HG02763 (cell line): ENCODE data around the gene PARD3B.

ENCODE experiments used
- ATAC-seq: cut with Tn5 transposase; IDR thresholded peaks from one replicate; pipeline ENCODE4 v1.9.1; 2021; ENCODE audit warnings: mild to moderate bottlenecking, moderate library complexity; ENCODE audit not compliant: unreplicated experiment

The PARD3B gene

DNA sequence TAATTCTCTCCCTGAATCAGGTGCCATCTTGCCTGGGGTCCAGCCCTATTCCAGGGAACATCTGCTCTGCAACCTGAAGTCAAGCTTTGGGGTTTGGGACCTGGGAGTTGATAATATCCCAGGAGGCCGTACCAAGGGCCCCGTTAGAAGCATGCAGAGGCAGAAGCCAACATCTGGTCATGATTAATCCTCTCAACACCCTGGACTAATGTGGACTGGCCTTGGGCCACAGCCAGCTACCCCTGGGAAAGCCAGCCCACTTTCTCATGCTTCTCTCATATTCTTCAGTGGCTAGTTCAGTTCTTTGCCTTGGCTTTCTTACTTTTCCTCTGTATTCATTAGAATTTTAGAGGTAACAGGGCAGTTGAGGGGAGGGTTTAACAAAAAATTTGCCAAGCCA, 621.5 kb downstream of the PARD3B start:
- no peak for ATAC-seq

DNA sequence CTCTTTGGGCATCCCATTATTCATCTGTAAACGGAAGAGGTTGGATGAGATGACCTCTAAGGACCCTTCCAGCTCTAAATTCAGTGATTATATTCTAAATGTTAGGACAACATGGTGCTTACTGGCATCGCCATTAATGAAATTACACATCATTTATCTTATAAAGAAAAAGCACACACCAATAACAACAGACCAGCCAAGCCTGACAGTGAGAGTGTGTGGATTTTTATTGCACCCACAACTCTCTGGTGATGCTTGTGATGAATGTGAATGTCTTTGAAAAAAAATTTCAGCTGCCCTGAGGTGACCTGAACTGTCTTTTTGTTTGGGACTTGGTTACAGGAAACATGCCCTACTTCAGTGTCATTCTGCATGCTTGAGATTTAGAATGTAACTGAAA, 623.7 kb downstream of the PARD3B start:
- no peak for ATAC-seq

DNA sequence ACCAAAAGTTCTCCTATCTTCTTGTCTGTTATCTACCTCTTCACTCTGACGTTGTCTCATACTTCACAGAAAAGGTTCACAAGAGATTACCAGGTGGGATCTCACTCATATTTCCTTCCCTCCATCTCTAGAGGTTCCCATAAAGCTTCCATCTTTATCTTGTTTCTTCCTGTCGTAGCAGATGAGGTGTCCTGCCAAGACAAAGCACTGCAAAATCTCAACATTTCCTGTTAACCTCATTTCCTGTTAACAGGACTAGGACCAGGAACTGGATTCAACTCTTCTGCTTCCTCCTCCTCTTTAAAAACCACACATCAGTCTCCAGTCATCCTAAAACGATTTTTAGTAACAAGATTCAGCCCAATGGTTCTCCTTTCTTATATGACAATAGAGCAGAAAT, 624.2 kb downstream of the PARD3B start:
- no peak for ATAC-seq

DNA sequence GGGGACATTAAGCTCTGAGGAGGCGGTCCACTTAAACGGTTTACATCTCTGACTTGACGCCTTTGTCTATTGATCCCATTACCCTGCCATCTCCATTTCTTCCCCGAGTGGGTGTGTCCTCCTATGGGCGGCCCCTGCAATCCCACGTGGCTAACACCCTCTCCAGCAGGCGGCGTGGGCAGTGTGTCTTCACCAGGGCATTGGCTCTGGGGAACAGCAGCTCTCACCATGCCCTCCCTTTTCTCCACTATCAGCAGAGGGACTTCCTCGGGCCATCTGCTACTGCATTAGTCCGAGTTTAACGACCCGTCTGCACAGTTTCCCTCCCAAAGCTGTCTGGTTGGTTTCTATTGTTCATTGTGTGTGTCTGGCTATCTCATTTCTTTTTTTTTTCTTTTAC, 625.1 kb downstream of the PARD3B start:
- ATAC-seq = no peak

DNA sequence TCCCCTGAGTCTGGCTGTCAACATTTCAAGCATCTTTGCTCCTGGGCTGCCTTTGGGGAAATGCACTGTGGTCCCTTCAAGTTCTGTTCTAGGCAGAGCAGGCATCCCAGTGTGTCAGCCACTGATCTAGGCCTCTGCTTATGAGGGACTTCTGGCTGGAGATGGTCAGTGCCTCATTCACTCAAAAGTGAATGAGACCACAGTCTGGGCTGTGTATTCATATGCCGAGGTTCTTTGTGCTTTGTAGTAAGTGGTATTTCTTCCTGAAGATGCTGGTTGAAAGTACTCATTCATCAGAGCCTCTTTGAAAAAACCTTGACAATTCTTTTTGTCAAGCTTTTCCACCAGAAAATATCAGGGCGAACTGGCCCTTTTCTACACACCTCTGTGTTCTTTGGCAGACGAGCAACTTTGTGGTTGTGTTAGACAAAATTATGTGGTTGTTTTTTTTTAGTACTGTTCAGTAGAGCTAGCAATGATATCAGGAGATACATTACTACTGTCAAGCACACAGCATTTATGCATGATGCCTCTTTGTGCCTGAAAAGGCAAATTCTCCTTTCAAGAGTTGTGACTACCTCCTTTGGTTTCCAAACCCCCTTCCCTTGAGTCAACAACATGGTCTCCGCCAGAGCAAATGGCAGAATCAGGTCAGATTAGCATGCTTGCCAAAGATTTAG, 626.1 kb downstream of the PARD3B start:
- no peak for ATAC-seq

DNA sequence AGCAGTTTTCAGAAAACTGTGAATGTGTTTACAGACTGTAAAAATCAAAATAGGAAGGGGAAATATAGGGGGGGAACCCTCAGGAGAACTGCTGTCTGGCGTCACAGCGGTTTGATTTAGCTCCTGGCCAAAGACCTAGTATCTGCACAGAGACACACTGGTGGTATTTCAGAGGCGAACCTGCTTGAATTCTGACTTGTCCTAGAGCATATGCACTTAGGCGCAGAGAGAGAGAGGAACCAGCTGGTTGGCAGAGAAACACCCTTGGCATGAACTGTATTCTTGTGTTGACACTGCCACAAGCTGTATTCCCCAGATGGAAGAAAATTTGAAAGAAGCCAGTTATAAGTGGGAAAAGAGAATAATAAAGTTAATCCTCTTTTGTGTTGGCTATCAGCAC, 630.6 kb downstream of the PARD3B start:
- ATAC-seq = no peak

DNA sequence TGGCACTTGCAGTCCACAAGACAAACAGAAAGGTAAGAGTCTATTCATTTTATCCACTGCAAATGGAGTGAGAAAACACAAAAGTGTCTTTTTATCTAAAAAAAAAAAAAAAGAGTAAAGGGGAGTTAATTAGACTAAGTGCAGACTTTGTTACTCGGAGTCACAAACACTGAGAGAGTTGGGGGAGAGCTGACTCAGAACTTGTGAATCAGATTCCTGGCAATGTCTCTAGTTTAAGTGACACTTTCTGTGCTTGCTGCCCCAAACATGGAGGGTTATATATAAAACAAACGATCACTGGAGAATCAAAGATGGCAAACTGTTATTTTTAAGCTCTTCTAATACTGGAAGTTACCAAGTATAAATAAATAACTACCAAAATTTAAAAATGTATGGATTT, 631.3 kb downstream of the PARD3B start:
- ATAC-seq = no peak

DNA sequence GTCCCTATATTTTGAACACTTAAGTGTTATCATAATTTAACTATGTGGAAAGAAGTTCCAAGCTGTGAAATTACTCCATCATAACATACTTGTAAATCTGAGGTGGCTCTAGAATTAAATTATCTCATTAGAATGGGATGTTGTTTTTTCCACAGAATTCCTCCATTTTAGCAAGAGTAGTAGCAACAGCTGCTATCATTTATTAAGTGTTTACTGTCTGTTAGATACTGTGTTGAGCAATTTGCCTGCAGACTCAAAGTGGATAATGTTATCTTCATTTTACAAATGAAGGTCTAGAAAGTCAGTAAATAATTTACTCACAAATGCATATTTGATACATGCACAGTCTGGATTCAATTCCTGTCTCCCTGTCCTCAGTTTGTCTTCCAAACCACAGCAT, 632.3 kb downstream of the PARD3B start:
- ATAC-seq = no peak

DNA sequence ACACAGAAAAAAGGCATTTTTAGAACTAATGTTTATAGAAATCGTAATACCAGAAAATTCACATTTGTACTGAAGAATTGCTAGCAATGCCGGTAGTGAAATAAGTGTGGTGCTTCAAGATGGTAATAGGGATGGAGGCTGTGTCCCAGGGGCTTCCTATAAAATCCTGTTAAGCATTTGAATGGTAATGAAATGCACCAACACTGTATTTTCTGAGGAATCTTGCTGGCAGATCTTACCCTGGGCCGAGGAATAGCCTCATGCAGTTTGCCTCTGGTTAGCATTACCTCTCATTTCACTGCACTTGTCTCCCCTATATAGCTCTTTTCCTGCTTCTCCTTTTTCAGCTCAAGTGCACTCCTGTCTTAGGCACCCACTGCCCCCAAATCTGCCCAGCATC, 635.5 kb downstream of the PARD3B start:
- no peak for ATAC-seq

DNA sequence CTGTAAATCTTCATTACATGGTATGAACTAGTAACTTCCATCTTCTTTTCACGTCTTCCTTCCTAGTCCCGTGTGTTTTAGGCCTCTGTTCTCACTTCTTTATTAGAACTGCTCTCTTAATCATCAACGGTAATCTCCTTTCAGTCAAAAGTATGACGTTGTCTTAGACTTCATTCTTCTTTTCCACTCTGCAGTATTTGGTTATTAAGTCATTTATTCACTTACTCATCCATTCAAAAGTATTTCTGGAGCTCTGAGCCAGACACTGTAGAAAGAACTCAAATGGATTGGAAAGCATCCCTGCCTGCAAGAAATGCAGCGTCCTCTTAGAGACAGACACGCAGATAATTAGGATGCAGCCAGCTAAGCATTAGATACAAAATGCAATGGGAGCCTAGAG, 642.5 kb downstream of the PARD3B start:
- ATAC-seq = no peak

DNA sequence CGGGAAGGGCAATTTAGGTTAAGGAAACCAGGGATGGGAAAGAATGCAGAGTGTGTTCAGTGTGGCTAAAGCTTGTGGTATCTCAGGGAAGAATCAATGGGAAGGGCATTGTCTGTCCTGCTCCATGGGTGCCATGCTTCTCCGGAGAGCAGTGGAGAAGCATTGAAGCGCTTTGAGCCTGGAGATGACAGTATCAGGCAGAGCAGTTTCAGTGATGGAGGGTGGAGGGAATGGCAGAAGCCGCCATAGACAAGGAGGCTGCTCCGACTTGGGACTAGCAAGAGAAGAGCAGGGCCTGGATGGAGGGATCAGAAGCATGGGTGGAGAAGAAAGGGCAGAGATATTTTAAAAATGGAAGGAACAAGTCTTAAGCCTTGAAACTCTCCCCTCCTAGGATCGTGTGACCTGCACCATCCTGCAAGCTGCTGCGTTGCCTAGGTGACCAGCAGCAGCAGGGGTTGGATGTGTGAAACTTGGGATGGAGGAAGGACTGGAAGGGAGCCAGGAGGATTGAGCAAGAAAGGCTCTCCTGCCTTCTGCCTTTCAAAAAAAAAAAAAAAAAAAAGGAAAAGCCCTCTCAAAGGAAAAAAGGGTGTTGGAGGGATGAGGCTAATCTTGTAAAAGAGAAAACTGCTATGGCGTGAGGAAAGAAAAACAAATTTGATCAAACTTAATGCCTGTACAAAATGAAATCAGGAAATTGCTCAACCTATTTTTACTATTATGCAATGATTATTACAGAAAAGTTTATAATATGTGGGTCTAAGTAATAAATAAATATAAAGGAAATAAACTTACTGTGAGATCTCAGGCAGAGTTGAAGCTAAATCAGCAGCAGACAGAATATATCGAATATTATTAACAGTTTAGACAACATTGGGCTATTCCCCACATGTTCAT, 643.2 kb downstream of the PARD3B start:
- ATAC-seq = no peak

DNA sequence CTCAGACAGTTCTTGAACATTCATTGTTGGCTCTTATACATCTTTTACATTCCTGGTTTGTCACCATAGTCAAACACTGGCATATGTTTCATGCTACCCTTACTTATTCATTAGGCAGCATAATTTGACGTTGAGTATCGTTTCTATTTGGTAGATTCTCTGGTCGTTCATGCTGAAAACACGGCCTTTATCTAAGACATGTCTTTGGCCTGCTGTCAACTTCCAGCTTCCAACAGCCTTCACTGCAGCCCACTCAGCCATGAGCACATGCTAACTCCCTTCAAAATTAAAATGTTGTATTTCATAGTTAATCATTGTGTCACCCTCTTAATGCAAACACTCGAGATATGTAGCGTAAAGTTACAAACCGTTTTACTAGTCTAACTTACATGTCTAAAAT, 644.0 kb downstream of the PARD3B start:
- ATAC-seq = no peak

DNA sequence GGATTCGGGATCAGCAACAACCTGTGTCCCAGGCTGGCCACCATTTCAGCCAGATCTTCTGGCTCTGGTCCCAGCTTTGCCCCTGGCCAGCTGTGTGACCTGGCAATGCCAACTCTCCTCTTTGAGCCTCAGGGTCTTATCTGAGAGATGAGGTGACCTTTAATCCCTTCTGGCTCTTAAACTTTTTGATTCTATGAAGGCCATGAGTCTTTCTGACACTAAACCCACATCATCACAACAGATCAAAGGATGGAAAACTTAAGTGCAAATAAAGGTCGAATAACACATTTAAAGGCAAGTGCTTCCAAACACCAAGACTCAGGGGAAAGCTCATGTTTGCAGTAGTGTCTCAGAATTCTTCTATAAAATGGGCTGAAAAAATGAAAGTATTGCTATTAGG, 645.3 kb downstream of the PARD3B start:
- ATAC-seq = no peak

DNA sequence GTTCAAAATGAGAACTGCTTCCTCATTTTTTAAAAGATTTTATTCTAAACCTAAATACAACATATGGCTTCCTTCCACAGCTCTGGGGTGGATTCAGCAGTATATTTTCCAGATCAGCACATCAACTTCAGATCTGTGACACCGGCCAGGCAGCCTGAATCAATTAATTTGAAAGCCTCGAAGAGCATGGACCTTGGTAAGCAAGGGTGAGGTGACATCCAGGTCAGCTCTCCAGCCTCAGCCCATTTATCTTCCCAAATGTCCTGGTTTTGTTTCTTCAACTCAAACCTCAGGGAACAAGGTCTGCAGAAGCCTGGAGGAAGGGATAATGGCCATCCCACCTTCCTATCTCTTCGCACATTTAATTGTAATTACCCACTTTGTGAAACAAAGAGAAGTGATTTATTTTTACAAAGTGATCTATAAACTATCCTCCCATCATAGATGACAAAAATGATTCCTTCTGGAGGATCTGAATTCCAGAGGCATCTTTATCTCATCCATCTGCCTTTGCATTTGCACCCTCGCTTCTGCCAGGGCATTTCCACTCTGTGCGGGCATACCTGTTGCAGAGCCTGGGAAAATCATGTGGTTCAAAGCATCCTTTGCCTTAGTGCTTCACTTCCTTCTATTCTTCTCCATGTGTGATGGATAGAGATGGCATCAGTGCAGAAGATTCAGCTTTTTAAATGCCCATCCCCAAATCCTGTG, 648.0 kb downstream of the PARD3B start:
- no peak for ATAC-seq

DNA sequence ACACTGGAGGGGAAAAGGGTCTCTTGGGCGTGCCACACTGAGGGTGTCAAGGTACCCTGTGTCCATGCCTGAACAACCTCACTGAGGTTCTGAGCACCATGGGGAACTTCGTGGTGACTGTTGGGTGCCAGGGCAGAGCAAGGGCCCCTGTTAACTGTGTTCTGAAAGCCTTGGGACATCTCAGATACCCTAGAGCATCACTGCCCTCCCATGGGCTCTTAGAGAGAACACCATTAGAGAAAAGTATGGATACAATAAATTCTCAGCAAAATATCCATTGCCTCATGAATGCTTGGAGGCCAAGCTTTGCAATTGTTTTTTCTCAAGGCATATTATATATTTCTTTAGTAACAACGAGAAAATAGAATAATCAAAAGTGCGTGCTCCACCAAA, 648.6 kb downstream of the PARD3B start:
- no peak for ATAC-seq

DNA sequence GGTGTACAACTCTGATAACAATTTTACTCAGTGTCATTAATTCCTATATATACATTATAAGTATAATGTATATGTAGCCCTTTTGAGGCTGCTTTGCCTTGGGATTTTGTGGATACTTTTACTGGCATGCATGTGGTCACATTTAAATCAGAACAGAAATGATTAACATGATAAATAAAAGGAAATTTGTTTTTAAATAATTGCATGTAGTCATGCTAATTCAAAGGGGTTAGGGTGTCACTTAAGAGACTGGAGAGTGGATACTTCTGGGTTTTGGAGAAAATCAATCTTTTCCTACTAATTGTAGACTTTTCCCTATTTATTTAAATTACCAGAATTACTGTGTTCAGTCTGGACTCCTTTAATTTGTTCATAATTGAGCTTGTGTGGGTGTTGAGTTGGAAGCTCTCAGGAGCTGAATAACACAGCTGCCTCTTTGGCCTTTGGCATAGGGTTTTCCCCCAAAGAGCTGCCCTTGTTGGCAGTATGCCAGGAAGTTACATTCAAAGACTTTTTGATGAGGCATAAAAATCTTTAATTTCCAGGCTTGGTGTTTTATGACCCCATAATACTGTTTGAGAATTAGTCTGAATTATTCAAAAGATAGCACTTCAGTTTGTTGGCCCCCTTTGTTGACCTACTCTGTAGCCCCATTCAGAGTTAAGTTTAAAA, 652.3 kb downstream of the PARD3B start:
- ATAC-seq = no peak

DNA sequence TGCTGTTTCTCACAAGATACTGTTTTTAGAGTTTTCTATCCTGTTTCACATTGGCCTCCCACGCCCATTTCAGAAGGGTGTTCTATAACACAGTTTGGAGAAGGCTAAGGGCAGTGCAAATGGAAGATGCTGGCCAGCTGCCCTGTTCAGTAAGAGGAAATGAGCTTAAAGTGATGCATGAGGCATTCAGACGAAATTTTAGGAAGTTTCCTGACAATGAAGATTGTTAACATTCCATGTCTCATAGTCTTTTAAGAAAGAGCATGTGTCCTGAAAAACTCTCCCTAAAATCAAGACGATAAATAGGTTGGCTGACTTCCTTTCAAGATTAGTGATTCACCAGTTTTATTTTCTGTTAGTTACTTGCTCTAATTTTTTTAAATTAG, 652.9 kb downstream of the PARD3B start:
- ATAC-seq = no peak

DNA sequence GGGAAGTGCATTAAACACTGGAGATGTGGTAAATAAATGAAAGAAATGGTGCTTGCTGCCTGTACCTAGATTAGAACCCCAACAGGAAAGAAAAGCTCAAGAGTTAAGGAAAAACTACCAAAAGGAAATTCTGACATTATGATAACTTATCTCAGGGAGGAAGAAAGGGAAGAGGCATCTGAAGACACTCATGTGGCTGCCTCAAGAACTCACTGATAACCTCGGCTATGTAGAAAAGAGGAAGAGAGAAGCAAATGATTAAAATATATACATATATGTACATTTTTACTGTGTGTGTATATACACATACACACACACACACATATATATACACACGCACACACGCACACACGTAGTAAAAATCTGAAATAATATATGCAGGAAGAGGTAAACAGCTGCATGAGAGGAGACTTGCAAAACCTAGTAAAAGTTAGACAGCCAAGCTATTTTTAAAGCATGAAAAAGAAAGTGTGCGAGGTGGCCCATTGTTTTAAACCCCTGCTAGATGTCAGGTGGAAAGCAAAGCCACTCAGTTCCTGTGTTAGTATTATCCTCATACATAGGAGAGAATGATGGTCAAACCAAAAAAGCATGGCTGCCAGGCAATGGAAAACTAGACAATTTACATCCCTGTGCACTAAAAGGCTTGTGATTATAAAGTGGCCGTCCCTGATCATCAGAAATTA, 654.0 kb downstream of the PARD3B start:
- ATAC-seq = no peak

DNA sequence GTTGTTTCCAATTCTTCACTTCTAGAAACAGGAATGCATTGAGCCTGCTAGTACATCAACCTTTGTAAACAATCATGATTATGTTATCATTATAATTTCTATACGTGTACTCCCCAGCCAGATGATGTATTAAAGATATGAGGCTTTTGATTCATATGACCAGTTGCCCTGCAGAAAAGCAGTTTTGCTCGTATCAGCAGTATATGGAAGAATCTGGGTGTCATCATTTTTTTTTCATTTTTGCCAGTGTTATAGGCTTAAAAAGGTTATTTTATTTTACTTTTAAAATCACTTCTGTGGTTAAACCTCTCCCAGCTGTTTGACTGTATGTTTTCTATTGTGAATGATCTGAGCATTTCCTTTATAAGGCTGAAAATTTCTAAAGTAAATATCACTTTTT, 665.2 kb downstream of the PARD3B start:
- ATAC-seq = no peak

DNA sequence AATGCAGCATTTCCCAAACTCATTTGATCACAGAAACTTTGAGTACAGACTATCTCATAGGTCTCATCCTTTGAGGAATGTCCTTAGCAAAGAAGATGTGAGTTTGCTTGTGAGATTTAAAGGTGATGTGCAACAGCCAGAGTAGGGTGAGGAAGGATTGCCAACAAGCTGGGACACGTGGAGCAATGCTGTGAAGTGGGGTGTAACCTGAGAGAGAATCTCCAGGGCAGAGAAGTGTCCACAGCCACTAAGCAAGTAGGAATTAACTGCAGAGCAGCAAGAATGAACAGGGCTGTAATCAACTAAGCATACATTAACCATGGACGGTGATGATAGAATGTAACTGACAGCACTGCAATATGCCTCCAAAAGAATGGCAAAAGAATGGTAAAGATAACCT, 667.1 kb downstream of the PARD3B start:
- ATAC-seq = no peak

DNA sequence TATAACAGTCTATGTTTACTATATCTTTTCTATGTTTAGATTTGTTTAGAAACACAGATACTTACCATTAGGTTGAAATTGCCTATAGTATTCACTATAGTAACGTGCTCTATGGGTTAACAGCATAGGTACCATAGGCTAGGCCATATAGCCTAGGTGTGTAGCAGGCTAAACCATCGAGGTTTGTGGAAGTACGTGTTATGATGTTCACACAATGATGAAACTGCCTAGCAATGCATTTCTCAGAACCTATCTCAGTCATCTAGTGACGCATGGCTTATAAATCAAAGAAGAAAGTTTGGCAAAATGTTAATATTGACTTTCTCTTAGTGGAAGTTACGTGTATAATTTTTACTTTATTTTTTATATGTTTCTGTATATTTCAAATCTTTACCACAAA, 670.8 kb downstream of the PARD3B start:
- no peak for ATAC-seq
